Measurements from ENCODE around the gene EPN1. TPM values are rescaled to one million over a fixed set of nuclear protein-coding genes. Genes with fewer than 3 reads are reported as not detected.

Gene EPN1
- total and polyA plus RNA-seq, 2 donors from 2014 or later, result 138 to 145 TPM

- intact Hi-C loops (cut with DNase I), result no loop called here
- H3K27ac ChIP-seq (ENCODE audit: low read depth in 2 of 2, low read length in 2 of 2), result no peak overlapping the region
- TF ChIP-seq CTCF (IDR thresholded peaks at IDR 0.05; ENCODE audit: borderline replicate concordance, extremely low read depth, insufficient read depth), result no peak
- H3K4me1 ChIP-seq (ENCODE audit: control insufficient read depth in 2 of 3, insufficient read depth in 2 of 3, low read depth in 1 of 3, low read length in 3 of 3), result peaks cover 0 to 19% (median 5%) of the 10 kb centered on the region in 3 donors
- H3K9ac ChIP-seq (ENCODE audit: low read length in 3 of 3), result no peak overlapping the region
- no peaks in the 10 kb centered on the region for H3K27me3 ChIP-seq (ENCODE audit: control insufficient read depth, insufficient read depth, low read length)
- H3K9me3 ChIP-seq (ENCODE audit: control insufficient read depth in 2 of 3, insufficient read depth in 1 of 3, low read length in 3 of 3), result no peaks in the 10 kb centered on the region
- FAIRE-seq (no peak), DNase-seq (peak in 1 of 5 donors; percentile 4)
- H3K36me3 ChIP-seq (ENCODE audit: control insufficient read depth in 2 of 3, insufficient read depth in 3 of 3, low read length in 3 of 3), result peaks cover 9 to 55% (median 33%) of the 10 kb centered on the region in 3 donors
- no peak overlapping the region for H3K4me3 ChIP-seq (ENCODE audit: low read length in 3 of 3)
These were observed 13.2 kb upstream of the EPN1 start for GRCh38 chr19:55661826-55662225.

- Histone ChIP-seq H3K36me3 (ENCODE audit: control insufficient read depth in 2 of 3, insufficient read depth in 3 of 3, low read length in 3 of 3) (peaks cover 9 to 74% (median 43%) of the 10 kb centered on the region in 3 donors), H3K9ac (ENCODE audit: low read length in 3 of 3) (no peak overlapping the region), H3K4me1 (ENCODE audit: control insufficient read depth in 2 of 3, insufficient read depth in 2 of 3, low read depth in 1 of 3, low read length in 3 of 3) (peaks cover 0 to 6% (median 4%) of the 10 kb centered on the region in 3 donors), H3K9me3 (ENCODE audit: control insufficient read depth in 2 of 3, insufficient read depth in 1 of 3, low read length in 3 of 3) (no peaks in the 10 kb centered on the region), H3K27me3 (ENCODE audit: control insufficient read depth, insufficient read depth, low read length) (no peaks in the 10 kb centered on the region), H3K27ac (ENCODE audit: low read depth in 2 of 2, low read length in 2 of 2) (no peak overlapping the region), H3K4me3 (ENCODE audit: low read length in 3 of 3) (no peak overlapping the region)
- no peak for TF ChIP-seq CTCF (IDR thresholded peaks at IDR 0.05; ENCODE audit: borderline replicate concordance, extremely low read depth, insufficient read depth)
- FAIRE-seq (no peak), DNase-seq (peak in 1 of 5 donors; percentile 61)
- intact Hi-C loops (cut with DNase I), result no loop called here
These were observed 11.0 kb upstream of the EPN1 start for GRCh38 chr19:55663846-55664536.

- DNase-seq (peak in 1 of 5 donors; percentile 54), FAIRE-seq (no peak)
- peaks cover 0 to 8% (median 6%) of the 10 kb centered on the region in 3 donors for H3K4me1 ChIP-seq (ENCODE audit: control insufficient read depth in 2 of 3, insufficient read depth in 2 of 3, low read depth in 1 of 3, low read length in 3 of 3)
- no peak for TF ChIP-seq CTCF (IDR thresholded peaks at IDR 0.05; ENCODE audit: borderline replicate concordance, extremely low read depth, insufficient read depth)
- intact Hi-C loops (cut with DNase I), result no loop called here
- no peak overlapping the region for H3K9ac ChIP-seq (ENCODE audit: low read length in 3 of 3)
- H3K9me3 ChIP-seq (ENCODE audit: control insufficient read depth in 2 of 3, insufficient read depth in 1 of 3, low read length in 3 of 3), result no peaks in the 10 kb centered on the region
- no peak overlapping the region for H3K27ac ChIP-seq (ENCODE audit: low read depth in 2 of 2, low read length in 2 of 2)
- H3K4me3 ChIP-seq (ENCODE audit: low read length in 3 of 3), result no peak overlapping the region
- peaks cover 9 to 81% (median 56%) of the 10 kb centered on the region in 3 donors for H3K36me3 ChIP-seq (ENCODE audit: control insufficient read depth in 2 of 3, insufficient read depth in 3 of 3, low read length in 3 of 3)
- no peaks in the 10 kb centered on the region for H3K27me3 ChIP-seq (ENCODE audit: control insufficient read depth, insufficient read depth, low read length)
These were observed 8.6 kb upstream of the EPN1 start for GRCh38 chr19:55666343-55667005.
